ENCODE measurements around the gene TOMM6. TPM values are rescaled to one million over a fixed set of nuclear protein-coding genes. Genes with fewer than 3 reads are reported as not detected.

The TOMM6 gene
- total RNA-seq, 1 experiment from 2014 or later, result 202 TPM

DNA sequence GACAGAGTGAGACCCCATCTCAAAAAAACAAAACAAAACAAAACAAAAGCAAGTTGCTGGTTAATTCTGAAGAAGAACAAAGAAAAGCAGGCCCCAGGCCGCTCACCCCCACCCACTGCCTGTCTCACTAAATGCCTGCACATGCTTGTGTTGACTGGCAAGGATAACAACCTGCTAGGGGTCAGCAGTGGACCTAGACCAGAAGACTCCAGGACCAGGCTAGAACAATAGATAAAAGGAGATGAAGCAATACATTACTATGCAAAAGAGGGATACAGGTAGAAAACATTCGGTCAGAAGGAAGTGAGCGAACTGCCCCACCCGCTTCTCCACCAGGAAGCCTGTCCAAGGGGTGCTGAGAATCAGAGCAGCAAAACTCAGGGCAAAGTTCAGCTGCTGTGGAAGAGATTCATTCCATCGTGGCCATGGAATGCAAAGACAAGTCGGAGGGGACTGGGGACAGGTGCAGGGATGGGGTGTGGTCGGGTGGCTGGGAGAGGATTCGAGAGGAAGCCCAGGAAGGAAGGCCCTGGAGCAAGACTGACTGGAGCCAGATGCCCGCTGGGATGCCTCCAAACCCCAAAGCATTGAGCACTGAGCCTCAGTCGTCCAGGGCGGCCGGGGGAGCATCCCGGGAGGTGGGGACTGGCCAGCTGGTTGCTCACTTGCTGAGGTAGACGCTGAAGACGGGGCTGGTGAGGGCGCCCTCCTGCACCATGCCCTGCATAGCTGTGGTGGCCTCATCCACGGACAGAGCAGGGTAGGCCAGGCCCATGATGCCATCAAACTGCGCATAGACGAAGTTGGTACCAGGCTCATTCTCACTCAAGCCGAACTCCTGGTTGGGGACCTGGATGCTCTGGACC, 45.6 kb upstream of the TOMM6 start:
- Mint-ChIP-seq H3K27me3 (ENCODE audit: insufficient read depth, unreplicated experiment) (no peaks in the 10 kb centered on the region), H3K4me3 (ENCODE audit: unreplicated experiment) (no peak overlapping the region), H3K36me3 (ENCODE audit: insufficient read depth, unreplicated experiment) (no peaks in the 10 kb centered on the region), H3K4me1 (ENCODE audit: insufficient read depth, unreplicated experiment) (peaks cover 6% of the 10 kb centered on the region), H3K9me3 (ENCODE audit: unreplicated experiment) (no peaks in the 10 kb centered on the region), H3K27ac (ENCODE audit: low read depth, unreplicated experiment) (no peak overlapping the region)
- POLR2A ChIA-PET, result interaction anchor here (1.5 kb wide), 1 partner anchor 24 kb away, joined by 5 read pairs; no protein-coding TSS in a partner anchor
- peak; percentile 24 for DNase-seq (ENCODE audit: unreplicated experiment)
- intact Hi-C loops (cut with micrococcal nuclease), result no loop called here
- TF ChIP-seq, protein P1, sequence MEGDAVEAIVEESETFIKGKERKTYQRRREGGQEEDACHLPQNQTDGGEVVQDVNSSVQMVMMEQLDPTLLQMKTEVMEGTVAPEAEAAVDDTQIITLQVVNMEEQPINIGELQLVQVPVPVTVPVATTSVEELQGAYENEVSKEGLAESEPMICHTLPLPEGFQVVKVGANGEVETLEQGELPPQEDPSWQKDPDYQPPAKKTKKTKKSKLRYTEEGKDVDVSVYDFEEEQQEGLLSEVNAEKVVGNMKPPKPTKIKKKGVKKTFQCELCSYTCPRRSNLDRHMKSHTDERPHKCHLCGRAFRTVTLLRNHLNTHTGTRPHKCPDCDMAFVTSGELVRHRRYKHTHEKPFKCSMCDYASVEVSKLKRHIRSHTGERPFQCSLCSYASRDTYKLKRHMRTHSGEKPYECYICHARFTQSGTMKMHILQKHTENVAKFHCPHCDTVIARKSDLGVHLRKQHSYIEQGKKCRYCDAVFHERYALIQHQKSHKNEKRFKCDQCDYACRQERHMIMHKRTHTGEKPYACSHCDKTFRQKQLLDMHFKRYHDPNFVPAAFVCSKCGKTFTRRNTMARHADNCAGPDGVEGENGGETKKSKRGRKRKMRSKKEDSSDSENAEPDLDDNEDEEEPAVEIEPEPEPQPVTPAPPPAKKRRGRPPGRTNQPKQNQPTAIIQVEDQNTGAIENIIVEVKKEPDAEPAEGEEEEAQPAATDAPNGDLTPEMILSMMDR (IDR thresholded peaks at IDR 0.05; ENCODE audit: unreplicated experiment), result no peak
- BruUV-seq (replicated peaks), result no TSS peak
- CTCF ChIA-PET, result interaction anchor here (0.6 to 2.0 kb wide), 2 partner anchors 34 to 332 kb away, joined by 3 to 10 read pairs; no protein-coding TSS in a partner anchor

DNA sequence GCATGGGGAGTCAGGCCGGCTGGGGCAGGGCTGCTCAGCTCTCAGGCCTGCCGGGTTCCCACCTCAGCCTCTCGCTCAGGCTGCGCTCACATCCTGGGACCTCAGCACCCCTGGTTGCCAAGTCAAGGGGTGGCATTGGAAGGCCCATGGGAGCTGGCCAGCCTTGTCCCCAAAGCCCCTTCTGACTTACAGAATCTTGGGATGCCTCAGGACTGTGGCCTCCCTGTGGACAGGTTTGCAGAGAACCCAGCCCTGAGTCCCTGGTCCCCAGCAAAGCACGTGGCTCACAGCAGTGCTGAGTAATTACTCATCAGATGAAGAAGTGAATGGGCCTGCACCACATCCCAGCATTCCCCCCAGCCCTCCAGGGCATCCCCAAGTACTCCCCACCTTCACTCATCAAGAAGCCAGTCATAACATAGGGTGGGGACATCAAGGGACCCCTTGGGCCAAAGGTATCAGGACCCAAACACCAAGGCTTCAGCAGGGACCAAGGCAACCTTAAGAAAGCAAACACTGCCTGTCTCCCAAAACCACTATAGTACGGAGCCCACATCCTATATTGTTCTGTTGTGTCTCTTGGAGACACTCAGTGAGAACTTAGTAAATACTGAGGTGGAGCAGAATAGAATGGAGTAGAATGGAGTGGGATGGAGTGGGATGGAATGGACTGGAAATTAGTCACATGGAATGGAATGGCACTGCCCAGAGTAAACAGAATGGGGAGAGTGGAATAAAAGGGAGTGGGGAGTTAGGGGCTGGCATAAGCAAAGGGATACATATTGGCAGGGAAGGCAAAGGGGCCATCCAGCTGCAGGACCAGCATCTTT, 43.9 kb upstream of the TOMM6 start:
- POLR2A ChIA-PET, result no interaction called here
- no peak overlapping the region for H3K27ac Mint-ChIP-seq (ENCODE audit: low read depth, unreplicated experiment)
- no peak overlapping the region for H3K4me3 Mint-ChIP-seq (ENCODE audit: unreplicated experiment)
- H3K9me3 Mint-ChIP-seq (ENCODE audit: unreplicated experiment), result no peaks in the 10 kb centered on the region
- CTCF ChIA-PET, result no interaction called here
- TF ChIP-seq, protein P1 (IDR thresholded peaks at IDR 0.05; ENCODE audit: unreplicated experiment), result no peak
- BruUV-seq (replicated peaks), result no TSS peak
- H3K4me1 Mint-ChIP-seq (ENCODE audit: insufficient read depth, unreplicated experiment), result peaks cover 16% of the 10 kb centered on the region
- intact Hi-C loops (cut with micrococcal nuclease), result no loop called here
- H3K27me3 Mint-ChIP-seq (ENCODE audit: insufficient read depth, unreplicated experiment), result no peaks in the 10 kb centered on the region
- no peak for DNase-seq (ENCODE audit: unreplicated experiment)
- H3K36me3 Mint-ChIP-seq (ENCODE audit: insufficient read depth, unreplicated experiment), result no peaks in the 10 kb centered on the region

DNA sequence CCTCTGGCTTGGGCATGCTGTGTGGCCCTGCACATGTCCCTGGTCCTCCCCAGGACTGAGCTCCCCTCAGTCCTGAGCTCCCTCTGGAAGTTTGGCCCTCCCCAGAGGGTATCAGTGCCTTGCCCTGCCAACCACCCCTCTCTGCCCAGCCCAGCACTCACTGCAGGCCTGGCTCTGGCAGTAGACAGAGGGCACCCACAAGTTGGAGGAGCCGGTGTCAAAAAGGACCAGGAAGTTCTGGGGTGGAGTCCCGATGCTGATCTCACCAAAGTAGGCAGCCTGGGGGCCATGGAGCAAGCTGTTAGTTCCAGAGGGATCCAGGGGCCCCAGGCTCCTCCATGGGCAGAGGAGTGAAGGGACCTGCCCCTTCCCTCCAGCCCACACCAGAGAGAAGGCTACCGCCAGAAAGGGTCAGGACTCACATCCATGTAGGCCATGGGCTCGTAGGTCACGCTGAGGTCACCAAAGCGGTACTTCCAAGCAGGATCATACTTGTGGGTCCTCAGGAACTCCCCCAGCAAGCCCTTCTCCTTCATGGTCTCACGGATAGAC, 43.2 kb upstream of the TOMM6 start:
- TF ChIP-seq, protein P1 (IDR thresholded peaks at IDR 0.05; ENCODE audit: unreplicated experiment), result no peak
- Mint-ChIP-seq H3K4me1 (ENCODE audit: insufficient read depth, unreplicated experiment) (peaks cover 16% of the 10 kb centered on the region), H3K9me3 (ENCODE audit: unreplicated experiment) (no peaks in the 10 kb centered on the region), H3K27ac (ENCODE audit: low read depth, unreplicated experiment) (no peak overlapping the region), H3K36me3 (ENCODE audit: insufficient read depth, unreplicated experiment) (no peaks in the 10 kb centered on the region), H3K4me3 (ENCODE audit: unreplicated experiment) (no peak overlapping the region), H3K27me3 (ENCODE audit: insufficient read depth, unreplicated experiment) (no peaks in the 10 kb centered on the region)
- no peak for DNase-seq (ENCODE audit: unreplicated experiment)
- intact Hi-C loops (cut with micrococcal nuclease), result no loop called here
- ChIA-PET POLR2A (no interaction called here), CTCF (no interaction called here)
- BruUV-seq (replicated peaks), result no TSS peak

GRCh38 chr6:41746107-41746506, 41.4 kb upstream of the TOMM6 start:
- TF ChIP-seq, protein P1 (IDR thresholded peaks at IDR 0.05; ENCODE audit: unreplicated experiment), result no peak
- intact Hi-C loops (cut with micrococcal nuclease), result no loop called here
- no TSS peak for BruUV-seq (replicated peaks)
- Mint-ChIP-seq H3K4me1 (ENCODE audit: insufficient read depth, unreplicated experiment) (peaks cover 16% of the 10 kb centered on the region), H3K9me3 (ENCODE audit: unreplicated experiment) (no peaks in the 10 kb centered on the region), H3K36me3 (ENCODE audit: insufficient read depth, unreplicated experiment) (no peaks in the 10 kb centered on the region), H3K27ac (ENCODE audit: low read depth, unreplicated experiment) (no peak overlapping the region), H3K27me3 (ENCODE audit: insufficient read depth, unreplicated experiment) (peaks cover 14% of the 10 kb centered on the region), H3K4me3 (ENCODE audit: unreplicated experiment) (no peak overlapping the region)
- POLR2A ChIA-PET, result no interaction called here
- no peak for DNase-seq (ENCODE audit: unreplicated experiment)
- CTCF ChIA-PET, result interaction anchor here (0.7 to 1.7 kb wide), 2 partner anchors 12 to 29 kb away, joined by 4 to 8 read pairs; no protein-coding TSS in a partner anchor
